Measurements from ENCODE around the gene PTEN. TPM values are rescaled to one million over a fixed set of nuclear protein-coding genes. Genes with fewer than 3 reads are reported as not detected.

PTEN gene
- total RNA-seq, 1 experiment from 2014 or later: 58.7 TPM

GRCh38 chr10:87882555-87883294 lies 19.3 kb downstream of the PTEN start:
- Histone ChIP-seq H2AFZ (ENCODE audit: low read depth, low read length, poor library complexity, severe bottlenecking) (no peak overlapping the region), H4K20me1 (ENCODE audit: insufficient read depth) (0 out of 2 replicates have a peak, but pooled peaks cover 3% of the 10 kb centered on the region), H3K4me3 (replicated peaks in 1 of 2; ENCODE audit: low read depth in 1 of 2, low read length in 2 of 2) (no peak overlapping the region), H3K9me3 (ENCODE audit: control insufficient read depth in 1 of 2, insufficient read depth in 1 of 2, low read depth in 1 of 2, low read length in 2 of 2) (no peaks in the 10 kb centered on the region), H3K4me1 (ENCODE audit: control insufficient read depth in 1 of 2, insufficient read depth in 2 of 2, low read length in 2 of 2) (no peaks in the 10 kb centered on the region), H3K9ac (ENCODE audit: low read length) (no peak overlapping the region), H3K36me3 (ENCODE audit: control insufficient read depth in 1 of 2, insufficient read depth in 2 of 2, low read length in 2 of 2) (no peaks in the 10 kb centered on the region), H3K4me2 (ENCODE audit: low read length) (no peak overlapping the region), H3K27ac (ENCODE audit: low read depth, low read length) (no peak overlapping the region), H3K9me2 (ENCODE audit: insufficient read depth) (no peaks in the 10 kb centered on the region), H3K27me3 (ENCODE audit: insufficient read depth, low read length) (no peaks in the 10 kb centered on the region), H3K79me2 (ENCODE audit: insufficient read depth, low read length) (peaks cover 72% of the 10 kb centered on the region)
- ATAC-seq (no peak), DNase-seq (ENCODE audit: low read depth, low spot score) (no peak)
- POLR2A ChIA-PET: no interaction called here
- BruUV-seq (replicated peaks): no TSS peak
- no peak for TF ChIP-seq CTCF (IDR thresholded peaks at IDR 0.05 in 2 of 3, conservative IDR thresholded peaks at IDR 0.05 in 1 of 3; ENCODE audit: borderline replicate concordance in 1 of 3, insufficient read depth in 1 of 3, low read depth in 2 of 3, low read length in 2 of 3)
- TF ChIP-seq, protein P1, sequence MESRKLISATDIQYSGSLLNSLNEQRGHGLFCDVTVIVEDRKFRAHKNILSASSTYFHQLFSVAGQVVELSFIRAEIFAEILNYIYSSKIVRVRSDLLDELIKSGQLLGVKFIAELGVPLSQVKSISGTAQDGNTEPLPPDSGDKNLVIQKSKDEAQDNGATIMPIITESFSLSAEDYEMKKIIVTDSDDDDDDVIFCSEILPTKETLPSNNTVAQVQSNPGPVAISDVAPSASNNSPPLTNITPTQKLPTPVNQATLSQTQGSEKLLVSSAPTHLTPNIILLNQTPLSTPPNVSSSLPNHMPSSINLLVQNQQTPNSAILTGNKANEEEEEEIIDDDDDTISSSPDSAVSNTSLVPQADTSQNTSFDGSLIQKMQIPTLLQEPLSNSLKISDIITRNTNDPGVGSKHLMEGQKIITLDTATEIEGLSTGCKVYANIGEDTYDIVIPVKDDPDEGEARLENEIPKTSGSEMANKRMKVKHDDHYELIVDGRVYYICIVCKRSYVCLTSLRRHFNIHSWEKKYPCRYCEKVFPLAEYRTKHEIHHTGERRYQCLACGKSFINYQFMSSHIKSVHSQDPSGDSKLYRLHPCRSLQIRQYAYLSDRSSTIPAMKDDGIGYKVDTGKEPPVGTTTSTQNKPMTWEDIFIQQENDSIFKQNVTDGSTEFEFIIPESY (IDR thresholded peaks at IDR 0.05; ENCODE audit: extremely low read depth, insufficient replicate concordance, low read length): no peak
- no peak for TF ChIP-seq EGR1 (IDR thresholded peaks at IDR 0.05; ENCODE audit: low read depth)
- no peak for TF ChIP-seq CEBPB (IDR thresholded peaks at IDR 0.05; ENCODE audit: low read depth)
- TF ChIP-seq EZH2phosphoT487 (IDR thresholded peaks at IDR 0.05; ENCODE audit: borderline replicate concordance): no peak
- no peak for TF ChIP-seq ZNF274 (IDR thresholded peaks at IDR 0.05; ENCODE audit: low read depth, low read length)
- no peak for TF ChIP-seq SRF (IDR thresholded peaks at IDR 0.05; ENCODE audit: low read depth)
- no peak for TF ChIP-seq SP1 (IDR thresholded peaks at IDR 0.05; ENCODE audit: low read depth)
- no peak for TF ChIP-seq POLR2A (IDR thresholded peaks at IDR 0.05; ENCODE audit: borderline replicate concordance, extremely low read depth, insufficient read depth, insufficient read length)
- no peak for TF ChIP-seq FOSL1 (IDR thresholded peaks at IDR 0.05; ENCODE audit: low read depth)
- no peak for TF ChIP-seq EZH2 (IDR thresholded peaks at IDR 0.05)
- TF ChIP-seq SIN3A (IDR thresholded peaks at IDR 0.05; ENCODE audit: low read depth): no peak
- TF ChIP-seq REST (IDR thresholded peaks at IDR 0.05; ENCODE audit: low read depth): no peak
- intact Hi-C loops (cut with micrococcal nuclease): no loop called here
- RAD21 ChIA-PET (ENCODE audit: low non-redundant PET in 1 of 2, low total read pairs in 2 of 2, uncharacterized antibody in 2 of 2, unreplicated experiment in 2 of 2): no interaction called here
- CTCF ChIA-PET: no interaction called here
